ENCODE results near the gene PHF1. TPM values are rescaled to one million over a fixed set of nuclear protein-coding genes. Genes with fewer than 3 reads are reported as not detected.

PHF1 gene
- total RNA-seq, 1 experiment from 2014 or later: 68.3 TPM

GRCh38 chr6:33431880-33432541, 21.2 kb downstream of the PHF1 start:
- Mint-ChIP-seq H3K36me3 (ENCODE audit: insufficient read depth, unreplicated experiment) (peaks cover 23% of the 10 kb centered on the region), H3K4me3 (ENCODE audit: low read depth, unreplicated experiment) (no peak overlapping the region), H3K27ac (ENCODE audit: unreplicated experiment) (no peak overlapping the region), H3K4me1 (ENCODE audit: low read depth, unreplicated experiment) (peaks cover 25% of the 10 kb centered on the region), H3K9me3 (ENCODE audit: low read depth, unreplicated experiment) (no peaks in the 10 kb centered on the region), H3K27me3 (ENCODE audit: unreplicated experiment) (no peaks in the 10 kb centered on the region)
- CTCF ChIA-PET: interaction anchor here (0.6 kb wide), 1 partner anchor 797 kb away, joined by 3 read pairs; no protein-coding TSS in a partner anchor
- BruUV-seq (replicated peaks): no TSS peak
- TF ChIP-seq CTCF (IDR thresholded peaks at IDR 0.05; ENCODE audit: unreplicated experiment): no peak
- intact Hi-C loops (cut with micrococcal nuclease; ENCODE audit: unreplicated experiment): no loop called here
- no peak for DNase-seq

GRCh38 chr6:33432546-33432945, 21.7 kb downstream of the PHF1 start:
- CTCF ChIA-PET: interaction anchor here (0.6 kb wide), 1 partner anchor 796 kb away, joined by 3 read pairs; no protein-coding TSS in a partner anchor
- no TSS peak for BruUV-seq (replicated peaks)
- H3K4me3 Mint-ChIP-seq (ENCODE audit: low read depth, unreplicated experiment): no peak overlapping the region
- H3K27me3 Mint-ChIP-seq (ENCODE audit: unreplicated experiment): no peaks in the 10 kb centered on the region
- peaks cover 18% of the 10 kb centered on the region for H3K36me3 Mint-ChIP-seq (ENCODE audit: insufficient read depth, unreplicated experiment)
- no peak for DNase-seq
- peaks cover 20% of the 10 kb centered on the region for H3K4me1 Mint-ChIP-seq (ENCODE audit: low read depth, unreplicated experiment)
- intact Hi-C loops (cut with micrococcal nuclease; ENCODE audit: unreplicated experiment): no loop called here
- H3K9me3 Mint-ChIP-seq (ENCODE audit: low read depth, unreplicated experiment): no peaks in the 10 kb centered on the region
- H3K27ac Mint-ChIP-seq (ENCODE audit: unreplicated experiment): no peak overlapping the region
- no peak for TF ChIP-seq CTCF (IDR thresholded peaks at IDR 0.05; ENCODE audit: unreplicated experiment)

- no peak for DNase-seq
- no TSS peak for BruUV-seq (replicated peaks)
- H3K9me3 Mint-ChIP-seq (ENCODE audit: low read depth, unreplicated experiment): no peaks in the 10 kb centered on the region
- no peaks in the 10 kb centered on the region for H3K27me3 Mint-ChIP-seq (ENCODE audit: unreplicated experiment)
- intact Hi-C loops (cut with micrococcal nuclease; ENCODE audit: unreplicated experiment): no loop called here
- TF ChIP-seq CTCF (IDR thresholded peaks at IDR 0.05; ENCODE audit: unreplicated experiment): no peak
- H3K27ac Mint-ChIP-seq (ENCODE audit: unreplicated experiment): no peak overlapping the region
- CTCF ChIA-PET: no interaction called here
- H3K36me3 Mint-ChIP-seq (ENCODE audit: insufficient read depth, unreplicated experiment): peaks cover 14% of the 10 kb centered on the region
- H3K4me3 Mint-ChIP-seq (ENCODE audit: low read depth, unreplicated experiment): no peak overlapping the region
- peaks cover 20% of the 10 kb centered on the region for H3K4me1 Mint-ChIP-seq (ENCODE audit: low read depth, unreplicated experiment)
These were observed 22.3 kb downstream of the PHF1 start for GRCh38 chr6:33433001-33433543.

GRCh38 chr6:33433544-33434191, 22.9 kb downstream of the PHF1 start:
- CTCF ChIA-PET: no interaction called here
- no peak for TF ChIP-seq CTCF (IDR thresholded peaks at IDR 0.05; ENCODE audit: unreplicated experiment)
- Mint-ChIP-seq H3K4me3 (ENCODE audit: low read depth, unreplicated experiment) (no peak overlapping the region), H3K27ac (ENCODE audit: unreplicated experiment) (no peak overlapping the region), H3K27me3 (ENCODE audit: unreplicated experiment) (no peaks in the 10 kb centered on the region), H3K36me3 (ENCODE audit: insufficient read depth, unreplicated experiment) (peaks cover 8% of the 10 kb centered on the region), H3K9me3 (ENCODE audit: low read depth, unreplicated experiment) (no peaks in the 10 kb centered on the region), H3K4me1 (ENCODE audit: low read depth, unreplicated experiment) (peaks cover 15% of the 10 kb centered on the region)
- no TSS peak for BruUV-seq (replicated peaks)
- intact Hi-C loops (cut with micrococcal nuclease; ENCODE audit: unreplicated experiment): no loop called here
- DNase-seq: no peak
